Transverse colon (tissue), 4 donors: ENCODE data around the gene SHQ1. TPM values are rescaled to one million over a fixed set of nuclear protein-coding genes. Genes with fewer than 3 reads are reported as not detected.

ENCODE experiments used
- DNase-seq: peaks from one replicate; pipeline ENCODE4 v3.0.0-alpha.2; 2019
- H3K27ac ChIP-seq, 4 donors: fragments of 200-600 bp; sonication (generic); 2 replicates each; pipeline ENCODE4 v1.5.1; 2016 to 2018; ENCODE audit warnings: inconsistent platforms in 4 of 4
- H3K27me3 ChIP-seq: fragments of 200-600 bp; sonication (generic); 2 replicates; pipeline ENCODE4 v1.5.1; 2017; ENCODE audit warnings: inconsistent platforms
- H3K36me3 ChIP-seq, 4 donors: fragments of 200-600 bp; sonication (generic); 2 replicates each; pipeline ENCODE4 v1.5.1; 2017 to 2019; ENCODE audit warnings: inconsistent platforms in 4 of 4
- H3K4me1 ChIP-seq, 4 donors: fragments of 200-600 bp; sonication (generic); 2 replicates each; pipeline ENCODE4 v1.5.1; 2017 to 2020; ENCODE audit warnings: inconsistent platforms in 4 of 4
- H3K4me3 ChIP-seq, 4 donors: fragments of 200-600 bp; sonication (generic); 1 replicate in 1 of 4; 2 replicates in 3 of 4; pipeline versions ENCODE4 v1.5.1 to v1.6.1; 2017 to 2019; ENCODE audit warnings: inconsistent platforms in 4 of 4
- H3K9me3 ChIP-seq, 2 donors: fragments of 200-600 bp; sonication (generic); 2 replicates each; pipeline ENCODE4 v1.5.1; 2017 to 2019; ENCODE audit warnings: inconsistent platforms in 2 of 2
- EP300 ChIP-seq: sonication (generic); formaldehyde crosslinking; IDR thresholded peaks from one replicate; pipeline ENCODE4 v1.6.1; 2017; ENCODE audit warnings: antibody characterized with exemption, low read depth
- POLR2A ChIP-seq: fragments of 450-650 bp; IDR thresholded peaks from one replicate; pipeline ENCODE4 v1.6.1; 2016; ENCODE audit warnings: antibody characterized with exemption, mild to moderate bottlenecking, moderate library complexity
- POLR2AphosphoS5 ChIP-seq, 3 donors: sonication (generic); formaldehyde crosslinking; IDR thresholded peaks; one replicate each; pipeline ENCODE4 v1.6.1; 2016; ENCODE audit warnings: antibody characterized with exemption in 3 of 3
- WGBS, 2 donors: methylation state at CpG; one replicate each; pipeline ENCODE4 v1.1.5; 2018; ENCODE audit warnings: low coverage in 1 of 2; 5-methylcytosine and 5-hydroxymethylcytosine counted together
- in situ Hi-C, 4 donors: fragments of 200-750 bp; cut with MboI; loops; one replicate each; pipeline versions ENCODE4 v1.15.0 to v1.15.1; 2017; ENCODE audit warnings: low sequenced_read_pairs in 3 of 4, low pct_ligation_motif_present in 1 of 4, low pct_unique_long_range_greater_than_20kb in 1 of 4
- intact Hi-C: fragments of 100-400 bp; cut with DNase I; formaldehyde crosslinking; loops from one replicate; pipeline ENCODE4 v1.15.1; 2023; ENCODE audit warnings: low total_unique reads
- total RNA-seq, 4 donors: library from RNA; depleted of rRNA; stranded (reverse); fragments of >200 nt; gene quantifications; one replicate each; pipeline ENCODE4 v1.1.0, GENCODE V29; 2016
- TF ChIP-seq, protein P1 (sequence below), 5 experiments: fragments of 200-600 bp in 3 of 5; fragments of 450-650 bp in 2 of 5; sonication (generic) in 3 of 5; IDR thresholded peaks; 1 replicate in 2 of 5; 2 replicates in 3 of 5; pipeline ENCODE4 v1.5.1; 2016 to 2017; ENCODE audit warnings: antibody characterized with exemption in 5 of 5, inconsistent platforms in 3 of 5, mild to moderate bottlenecking in 2 of 5, moderate library complexity in 1 of 5

The SHQ1 gene
- total RNA-seq, 4 donors from 2014 or later: 4.9 to 21.3 (median 13.1) TPM

DNA sequence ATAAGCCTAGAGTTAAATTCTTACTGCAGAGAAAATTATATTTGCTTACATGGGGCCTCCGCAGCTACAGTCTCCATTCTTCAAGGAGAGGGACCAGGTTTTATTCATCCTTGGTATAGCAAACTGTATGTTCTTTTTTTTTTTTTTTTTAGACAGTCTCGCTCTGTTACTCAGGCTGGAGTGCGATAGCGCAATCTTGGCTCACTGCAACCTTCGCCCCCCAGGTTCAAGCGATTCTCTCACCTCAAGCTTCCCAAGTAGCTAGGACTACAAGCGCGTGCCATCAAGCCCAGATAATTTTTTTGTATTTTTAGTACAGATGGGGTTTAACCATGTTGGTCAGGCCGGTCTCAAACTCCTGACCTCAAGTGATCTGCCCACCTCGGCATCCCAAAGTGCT lies 2.1 kb downstream of the SHQ1 start:
- Histone ChIP-seq H3K4me3 (no peak overlapping the region), H3K27me3 (no peaks in the 10 kb centered on the region), H3K36me3 (no peaks in the 10 kb centered on the region), H3K4me1 (peaks cover 7 to 30% (median 14%) of the 10 kb centered on the region in 4 donors), H3K9me3 (no peaks in the 10 kb centered on the region), H3K27ac (no peak overlapping the region)
- intact Hi-C loops (loop anchor here (5.0 kb wide), 1 partner anchor 151 kb away; the partner anchor contains the start of gene PPP4R2), in situ Hi-C loops (loop anchor here in 2 of 4 donors (25.0 kb wide), 3 partner anchors 216 to 1134 kb away; partner anchors contain the start of genes EBLN2 (in 1 of the 2) and EIF4E3 (in 1 of the 2))
- 95 to 99% methylated on average over 7 to 10 of the region's 10 CpGs for WGBS, 2 donors
- no peak for DNase-seq
- TF ChIP-seq POLR2AphosphoS5 (IDR thresholded peaks at IDR 0.05) (no peak), POLR2A (no peak)

- in situ Hi-C loops: loop anchor here in 2 of 4 donors (25.0 kb wide), 3 partner anchors 218 to 1132 kb away; partner anchors contain the start of genes EBLN2 (in 1 of the 2) and EIF4E3 (in 1 of the 2)
- no peak for TF ChIP-seq EP300
- TF ChIP-seq POLR2A: no peak
- TF ChIP-seq, protein P1, sequence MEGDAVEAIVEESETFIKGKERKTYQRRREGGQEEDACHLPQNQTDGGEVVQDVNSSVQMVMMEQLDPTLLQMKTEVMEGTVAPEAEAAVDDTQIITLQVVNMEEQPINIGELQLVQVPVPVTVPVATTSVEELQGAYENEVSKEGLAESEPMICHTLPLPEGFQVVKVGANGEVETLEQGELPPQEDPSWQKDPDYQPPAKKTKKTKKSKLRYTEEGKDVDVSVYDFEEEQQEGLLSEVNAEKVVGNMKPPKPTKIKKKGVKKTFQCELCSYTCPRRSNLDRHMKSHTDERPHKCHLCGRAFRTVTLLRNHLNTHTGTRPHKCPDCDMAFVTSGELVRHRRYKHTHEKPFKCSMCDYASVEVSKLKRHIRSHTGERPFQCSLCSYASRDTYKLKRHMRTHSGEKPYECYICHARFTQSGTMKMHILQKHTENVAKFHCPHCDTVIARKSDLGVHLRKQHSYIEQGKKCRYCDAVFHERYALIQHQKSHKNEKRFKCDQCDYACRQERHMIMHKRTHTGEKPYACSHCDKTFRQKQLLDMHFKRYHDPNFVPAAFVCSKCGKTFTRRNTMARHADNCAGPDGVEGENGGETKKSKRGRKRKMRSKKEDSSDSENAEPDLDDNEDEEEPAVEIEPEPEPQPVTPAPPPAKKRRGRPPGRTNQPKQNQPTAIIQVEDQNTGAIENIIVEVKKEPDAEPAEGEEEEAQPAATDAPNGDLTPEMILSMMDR (IDR thresholded peaks at IDR 0.05): no peak
- no peak for TF ChIP-seq POLR2AphosphoS5 (IDR thresholded peaks at IDR 0.05)
- 84 to 86% methylated on average over 1 of the region's 1 CpG for WGBS, 2 donors
These were observed 3.7 kb downstream of the SHQ1 start for GRCh38 chr3:72844436-72844993.

DNA sequence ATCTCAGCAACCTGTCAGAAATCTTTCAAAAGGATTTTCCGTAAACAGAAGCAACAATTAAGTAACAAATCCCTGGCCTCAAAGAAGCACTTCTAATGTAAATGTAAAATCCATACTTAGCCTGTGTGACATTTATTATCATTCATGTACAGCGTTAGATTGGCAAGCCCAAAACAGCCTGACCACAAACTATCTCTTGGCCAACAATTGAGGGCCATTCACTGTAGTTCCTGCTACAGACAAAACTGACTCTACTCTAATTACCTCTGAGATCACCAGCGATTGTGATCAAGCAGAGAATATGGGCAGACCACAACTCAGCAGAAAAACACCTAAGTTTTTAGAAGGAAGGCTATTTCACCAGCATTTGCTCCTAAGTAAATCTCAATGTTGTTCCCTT lies 9.2 kb downstream of the SHQ1 start:
- no peak overlapping the region for H3K27ac ChIP-seq
- no peak overlapping the region for H3K4me3 ChIP-seq
- intact Hi-C loops (no loop called here), in situ Hi-C loops (loop anchor here in 2 of 4 donors (25.0 kb wide), 3 partner anchors 223 to 1127 kb away; partner anchors contain the start of genes EBLN2 (in 1 of the 2) and EIF4E3 (in 1 of the 2))
- no peaks in the 10 kb centered on the region for H3K9me3 ChIP-seq
- H3K36me3 ChIP-seq: peaks cover 0 to 19% (median 5%) of the 10 kb centered on the region in 4 donors
- no peaks in the 10 kb centered on the region for H3K4me1 ChIP-seq
- H3K27me3 ChIP-seq: no peaks in the 10 kb centered on the region
- WGBS, 2 donors: 88 to 91% methylated on average over 2 to 3 of the region's 3 CpGs
- DNase-seq: no peak
- no peak for TF ChIP-seq POLR2A
- TF ChIP-seq, protein P1 (IDR thresholded peaks at IDR 0.05): no peak

More at GRCh38 chr3:72844436-72844993, 3.7 kb downstream of the SHQ1 start:
- intact Hi-C loops: no loop called here
- H3K4me1 ChIP-seq: peaks cover 7 to 29% (median 14%) of the 10 kb centered on the region in 4 donors
- no peaks in the 10 kb centered on the region for H3K27me3 ChIP-seq
- DNase-seq: no peak
- no peaks in the 10 kb centered on the region for H3K9me3 ChIP-seq
- no peak overlapping the region for H3K27ac ChIP-seq
- no peak overlapping the region for H3K4me3 ChIP-seq
- H3K36me3 ChIP-seq: peaks cover 0 to 10% (median 5%) of the 10 kb centered on the region in 4 donors

GRCh38 chr3:72836923-72837322 lies 11.3 kb downstream of the SHQ1 start:
- no peaks in the 10 kb centered on the region for H3K27me3 ChIP-seq
- intact Hi-C loops: no loop called here
- 80 to 100% methylated on average over 3 of the region's 3 CpGs for whole genome bisulfite sequencing, 2 donors
- no peak overlapping the region for H3K4me3 ChIP-seq
- peak overlapping the region in 1 of 4 donors; percentile 1 for H3K27ac ChIP-seq
- no peaks in the 10 kb centered on the region for H3K9me3 ChIP-seq
- no peaks in the 10 kb centered on the region for H3K4me1 ChIP-seq
- in situ Hi-C loops: loop anchor here in 2 of 4 donors (25.0 kb wide), 3 partner anchors 225 to 1125 kb away; partner anchors contain the start of genes EBLN2 (in 1 of the 2) and EIF4E3 (in 1 of the 2)
- H3K36me3 ChIP-seq: peaks cover 0 to 24% (median 5%) of the 10 kb centered on the region in 4 donors
- TF ChIP-seq POLR2AphosphoS5 (IDR thresholded peaks at IDR 0.05) (no peak), EP300 (no peak), POLR2A (no peak)
- TF ChIP-seq, protein P1 (IDR thresholded peaks at IDR 0.05): no peak
- peak; percentile 37 for DNase-seq
